Stomach smooth muscle (tissue), 2 donors: ENCODE results near the gene THOC6.

Experiments used
- H3K27ac ChIP-seq: one replicate; pipeline ENCODE4 v1.7.0; 2013; ENCODE audit warnings: mild to moderate bottlenecking, low read length, inconsistent platforms
- H3K27me3 ChIP-seq, 2 donors: one replicate each; pipeline ENCODE4 v1.7.0; 2013; ENCODE audit warnings: low read length in 2 of 2; ENCODE audit not compliant: insufficient read depth in 2 of 2, control insufficient read depth in 1 of 2
- H3K36me3 ChIP-seq, 2 donors: one replicate each; pipeline ENCODE4 v1.7.0; 2013; ENCODE audit warnings: low read length in 2 of 2; ENCODE audit not compliant: control insufficient read depth in 2 of 2, insufficient read depth in 2 of 2
- H3K4me1 ChIP-seq: one replicate; pipeline ENCODE4 v1.7.0; 2013; ENCODE audit warnings: low read length; ENCODE audit not compliant: control insufficient read depth, insufficient read depth
- H3K4me3 ChIP-seq, 2 donors: one replicate each; pipeline ENCODE4 v1.7.0; 2013; ENCODE audit warnings: low read length in 2 of 2
- H3K9ac ChIP-seq, 2 donors: one replicate each; pipeline ENCODE4 v1.7.0; 2013; ENCODE audit warnings: low read length in 2 of 2, mild to moderate bottlenecking in 1 of 2
- H3K9me3 ChIP-seq, 2 donors: one replicate each; pipeline ENCODE4 v1.7.0; 2013; ENCODE audit warnings: low read length in 2 of 2; ENCODE audit not compliant: control insufficient read depth in 2 of 2
- donor health status: healthy.
- donor health status: Pancreatic carcinoma.

THOC6 gene

DNA sequence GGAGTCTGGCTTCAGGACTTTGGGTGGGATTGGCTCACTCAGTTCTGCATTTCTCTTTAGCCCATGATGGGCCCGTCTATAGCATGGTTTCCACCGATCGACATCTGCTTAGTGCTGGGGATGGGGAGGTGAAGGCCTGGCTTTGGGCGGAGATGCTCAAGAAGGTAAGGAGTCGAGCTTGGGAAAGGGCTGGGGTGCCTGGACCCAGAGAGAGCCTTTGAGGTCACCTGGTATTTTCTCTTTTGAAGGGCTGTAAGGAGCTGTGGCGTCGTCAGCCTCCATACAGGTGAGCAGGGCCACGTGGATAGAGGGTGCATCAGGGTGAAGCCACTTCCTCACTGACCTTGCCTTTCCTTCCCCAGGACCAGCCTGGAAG lies 2.2 kb downstream of the THOC6 start:
- Histone ChIP-seq H3K9me3 (no peaks in the 10 kb centered on the region), H3K27me3 (peaks cover 22 to 23% of the 10 kb centered on the region in 2 donors), H3K9ac (no peak overlapping the region), H3K36me3 (peaks cover 9 to 11% of the 10 kb centered on the region in 2 donors), H3K4me3 (no peak overlapping the region), H3K27ac (no peak overlapping the region), H3K4me1 (peaks cover 42% of the 10 kb centered on the region)

DNA sequence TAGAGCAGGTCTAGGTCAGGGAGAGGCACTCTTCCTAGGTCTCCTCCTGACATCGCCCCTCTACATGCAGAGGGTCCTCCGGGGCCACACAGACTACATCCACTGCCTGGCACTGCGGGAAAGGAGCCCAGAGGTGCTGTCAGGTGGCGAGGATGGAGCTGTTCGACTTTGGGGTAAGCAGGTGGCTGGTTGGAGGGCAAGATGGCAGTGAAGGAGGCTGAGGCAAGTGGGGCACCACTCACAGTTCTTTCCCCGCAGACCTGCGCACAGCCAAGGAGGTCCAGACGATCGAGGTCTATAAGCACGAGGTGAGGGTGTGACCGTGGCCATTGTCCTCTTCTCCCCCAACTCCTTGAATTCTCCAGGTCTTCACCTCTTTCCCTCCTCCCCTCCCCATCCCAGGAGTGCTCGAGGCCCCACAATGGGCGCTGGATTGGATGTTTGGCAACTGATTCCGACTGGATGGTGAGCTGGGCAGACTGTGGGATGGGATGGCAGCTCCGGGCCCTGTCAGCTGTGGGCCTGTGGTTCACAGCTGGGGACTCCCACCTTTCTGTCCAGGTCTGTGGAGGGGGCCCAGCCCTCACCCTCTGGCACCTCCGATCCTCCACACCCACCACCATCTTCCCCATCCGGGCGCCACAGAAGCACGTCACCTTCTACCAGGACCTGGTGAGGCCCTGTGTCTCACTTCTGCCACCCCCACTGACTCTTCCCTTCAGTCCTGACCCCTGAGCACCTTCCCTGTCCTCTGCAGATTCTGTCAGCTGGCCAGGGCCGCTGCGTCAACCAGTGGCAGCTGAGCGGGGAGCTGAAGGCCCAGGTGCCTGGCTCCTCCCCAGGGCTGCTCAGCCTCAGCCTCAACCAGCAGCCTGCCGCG lies 3.0 kb downstream of the THOC6 start:
- H3K4me1 ChIP-seq, result peaks cover 33% of the 10 kb centered on the region
- no peaks in the 10 kb centered on the region for H3K9me3 ChIP-seq
- no peak overlapping the region for H3K4me3 ChIP-seq
- H3K27me3 ChIP-seq, result peaks cover 28% of the 10 kb centered on the region in 2 donors
- no peak overlapping the region for H3K27ac ChIP-seq
- H3K36me3 ChIP-seq, result peaks cover 9 to 11% of the 10 kb centered on the region in 2 donors
- H3K9ac ChIP-seq, result no peak overlapping the region

DNA sequence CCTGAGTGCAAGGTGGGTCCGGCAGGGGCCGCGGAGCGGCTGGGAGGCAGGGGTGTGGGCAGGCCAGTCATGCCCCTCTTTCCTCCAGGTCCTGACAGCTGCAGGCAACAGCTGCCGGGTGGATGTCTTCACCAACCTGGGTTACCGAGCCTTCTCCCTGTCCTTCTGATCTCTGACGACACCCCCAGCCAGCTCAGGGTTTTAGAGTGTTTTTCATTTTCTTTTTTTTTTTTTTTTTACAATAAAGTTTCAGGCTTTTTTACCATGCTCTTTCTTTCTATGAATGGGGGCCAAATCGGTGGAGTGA lies 3.6 kb downstream of the THOC6 start:
- no peak overlapping the region for H3K4me3 ChIP-seq
- H3K4me1 ChIP-seq, result peaks cover 27% of the 10 kb centered on the region

DNA sequence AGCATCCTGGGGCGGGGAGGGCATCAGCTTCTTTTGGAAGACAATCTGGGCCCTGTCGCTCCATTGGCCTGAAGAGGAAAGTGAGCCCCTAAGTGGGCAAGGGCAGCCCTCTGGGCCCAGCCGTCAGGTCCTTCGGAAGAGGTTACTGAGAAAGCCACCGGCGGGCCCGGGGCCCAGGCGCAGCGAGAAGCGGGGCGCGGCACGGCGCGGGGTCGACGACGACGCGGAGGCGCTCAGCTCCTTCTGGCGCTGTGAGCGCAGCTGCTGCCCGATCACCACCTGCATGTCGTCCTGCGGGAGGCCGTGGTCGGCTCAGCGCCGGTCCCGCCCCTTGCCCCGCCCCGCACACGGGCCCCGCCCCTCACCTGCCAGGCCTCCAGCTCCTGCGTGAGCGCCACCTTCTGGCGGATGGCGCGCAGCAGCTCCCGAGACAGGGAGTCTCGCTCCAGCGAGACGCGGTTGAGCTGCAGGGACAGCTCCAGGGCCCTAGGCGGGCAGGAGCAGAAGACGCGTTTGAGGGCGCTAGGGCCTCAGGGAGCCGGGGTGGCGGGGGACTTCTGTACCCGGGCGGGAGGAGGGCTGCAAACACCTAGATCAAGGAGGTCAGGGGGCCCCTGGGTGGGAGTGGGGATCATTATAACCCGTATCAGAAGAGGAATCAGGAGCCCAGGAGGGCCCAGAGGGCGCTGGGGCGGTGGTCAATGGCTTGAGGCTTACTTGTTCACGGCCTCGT lies 4.3 kb downstream of the THOC6 start:
- peaks cover 33 to 35% of the 10 kb centered on the region in 2 donors for H3K27me3 ChIP-seq
- no peak overlapping the region for H3K27ac ChIP-seq
- peaks cover 20% of the 10 kb centered on the region for H3K4me1 ChIP-seq
- H3K9me3 ChIP-seq, result no peaks in the 10 kb centered on the region
- H3K4me3 ChIP-seq, result peak overlapping the region in 1 of 2 donors; percentile 8
- no peak overlapping the region for H3K9ac ChIP-seq
- peaks cover 9 to 11% of the 10 kb centered on the region in 2 donors for H3K36me3 ChIP-seq

More for the DNA sequence above, 3.6 kb downstream of the THOC6 start:
- peaks cover 9 to 11% of the 10 kb centered on the region in 2 donors for H3K36me3 ChIP-seq
- no peak overlapping the region for H3K27ac ChIP-seq
- no peak overlapping the region for H3K9ac ChIP-seq
- no peaks in the 10 kb centered on the region for H3K9me3 ChIP-seq
- peaks cover 32 to 33% of the 10 kb centered on the region in 2 donors for H3K27me3 ChIP-seq

DNA sequence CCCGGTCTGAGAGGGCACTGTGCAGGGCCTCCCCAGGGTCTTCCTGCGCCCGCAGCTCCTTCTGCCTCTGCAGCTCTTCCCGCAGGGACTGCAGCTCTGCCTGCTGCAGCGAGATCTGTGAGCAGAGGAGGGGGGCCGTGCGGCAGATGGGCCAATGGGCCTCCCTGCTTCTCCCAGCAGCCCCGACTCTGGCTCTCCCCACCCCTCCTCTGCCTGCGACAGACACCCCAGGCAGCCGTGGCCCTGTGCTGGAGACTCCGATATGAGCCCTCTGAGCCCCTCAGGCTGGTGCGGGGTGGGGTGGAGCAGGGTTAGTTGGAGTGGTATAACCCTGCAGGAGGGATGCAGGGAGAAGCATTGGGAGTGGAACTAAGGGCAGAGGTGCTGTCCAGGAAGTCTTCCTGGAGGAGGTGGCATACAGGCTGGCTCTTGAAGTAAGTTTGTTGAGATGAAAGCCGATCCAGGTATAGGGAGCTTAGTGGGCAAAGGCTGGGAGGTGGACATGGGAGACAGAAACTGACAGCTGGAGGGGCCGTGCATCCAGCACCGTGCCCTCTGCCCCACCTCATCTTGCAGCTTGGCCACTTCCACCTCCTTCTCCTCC lies 5.0 kb downstream of the THOC6 start:
- no peaks in the 10 kb centered on the region for H3K9me3 ChIP-seq
- no peak overlapping the region for H3K9ac ChIP-seq
- H3K27me3 ChIP-seq, result peaks cover 38 to 40% of the 10 kb centered on the region in 2 donors
- H3K4me3 ChIP-seq, result peak overlapping the region in 1 of 2 donors; percentile 8
- H3K36me3 ChIP-seq, result peaks cover 9 to 11% of the 10 kb centered on the region in 2 donors
- peaks cover 13% of the 10 kb centered on the region for H3K4me1 ChIP-seq
- H3K27ac ChIP-seq, result no peak overlapping the region

DNA sequence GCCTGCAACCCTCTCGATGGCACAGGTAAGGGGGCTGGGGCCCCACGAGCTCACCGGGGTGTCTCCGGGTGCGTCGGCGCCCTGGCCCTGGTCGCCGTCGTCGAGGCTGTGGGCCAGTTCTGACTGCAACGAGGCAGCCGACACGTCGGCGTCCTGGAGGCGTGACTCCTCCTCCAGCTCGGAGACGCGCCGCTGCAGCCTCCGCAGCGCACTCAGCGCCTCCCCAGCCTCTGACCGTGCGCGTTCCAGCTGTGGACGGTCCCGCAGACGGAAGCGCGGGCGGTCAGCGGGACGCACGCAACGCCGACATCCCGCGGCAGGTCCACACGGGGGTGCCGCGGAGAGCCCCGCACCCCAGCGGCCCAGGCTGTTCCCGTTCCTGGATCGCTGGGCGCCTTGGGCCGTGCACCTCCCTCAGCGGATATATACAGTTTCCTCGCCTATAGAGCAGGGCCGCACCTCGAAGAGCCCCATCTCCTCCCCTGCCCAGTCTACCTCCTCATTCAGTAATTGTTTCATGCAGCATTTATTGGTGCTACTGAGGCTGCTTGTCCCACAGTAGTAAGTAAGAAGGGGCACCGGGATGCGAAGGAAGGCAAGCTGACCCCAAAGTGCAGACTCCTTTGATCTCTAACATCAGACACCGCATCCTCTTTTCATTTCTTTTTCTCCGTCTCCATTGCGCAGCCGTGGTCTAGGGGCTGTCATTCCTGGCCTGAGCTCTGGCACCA lies 5.8 kb downstream of the THOC6 start:
- H3K4me1 ChIP-seq, result peaks cover 13% of the 10 kb centered on the region
- no peak overlapping the region for H3K27ac ChIP-seq
- H3K36me3 ChIP-seq, result peaks cover 9 to 11% of the 10 kb centered on the region in 2 donors
- no peak overlapping the region for H3K9ac ChIP-seq
- H3K27me3 ChIP-seq, result peaks cover 40 to 46% of the 10 kb centered on the region in 2 donors
- no peaks in the 10 kb centered on the region for H3K9me3 ChIP-seq
- H3K4me3 ChIP-seq, result peak overlapping the region in 1 of 2 donors; percentile 44

DNA sequence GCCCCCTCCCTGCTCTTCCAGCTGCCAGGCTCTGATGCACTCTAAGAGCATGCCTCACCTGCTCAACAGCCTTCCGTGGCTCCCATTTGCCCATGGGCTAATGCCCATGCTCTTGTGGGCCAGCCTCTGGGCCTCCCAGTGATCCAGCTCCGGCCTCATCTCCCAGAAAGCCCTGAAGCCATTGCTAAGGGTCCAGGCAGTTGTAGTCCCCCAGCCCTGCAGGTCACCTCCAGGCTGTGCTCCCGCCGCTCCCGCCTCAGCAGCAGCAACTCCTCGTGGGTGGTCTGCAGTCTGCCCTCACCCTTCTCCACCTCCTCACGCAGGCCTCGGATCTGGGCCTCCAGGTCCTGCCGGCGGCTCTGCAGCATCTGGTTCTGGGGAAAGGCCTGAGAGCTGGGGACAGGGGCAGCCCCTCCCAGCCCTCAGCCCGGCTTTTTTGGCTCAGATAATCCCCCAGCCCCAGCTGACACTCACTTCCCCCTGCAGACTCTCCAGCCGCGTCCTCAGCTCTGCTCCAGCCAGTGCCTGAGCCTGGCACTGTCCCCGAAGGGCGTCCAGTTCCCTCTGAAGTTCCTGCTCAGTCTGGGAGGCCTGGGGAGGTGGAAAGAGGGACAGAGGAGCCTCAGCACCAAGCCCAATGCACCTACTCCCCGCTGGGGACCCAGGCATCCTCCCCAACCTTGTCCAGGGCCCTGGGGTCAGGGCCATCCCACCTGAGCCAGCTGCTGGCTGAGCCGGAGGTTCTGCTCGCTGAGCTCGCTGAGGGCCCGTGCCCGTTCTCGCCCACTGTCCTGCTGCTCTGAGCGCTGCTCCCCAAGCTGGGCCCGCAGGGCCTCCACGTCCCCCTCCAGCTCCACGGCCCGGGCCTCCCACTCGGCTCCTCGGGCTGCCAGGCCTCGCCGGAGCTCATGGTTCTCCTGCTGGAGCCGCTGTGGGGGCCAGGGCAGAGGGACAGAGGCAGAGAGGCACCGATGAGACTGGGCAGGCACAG lies 6.7 kb downstream of the THOC6 start:
- Histone ChIP-seq H3K27ac (no peak overlapping the region), H3K9me3 (no peaks in the 10 kb centered on the region), H3K36me3 (peaks cover 9 to 11% of the 10 kb centered on the region in 2 donors), H3K4me3 (no peak overlapping the region), H3K4me1 (peaks cover 13% of the 10 kb centered on the region), H3K27me3 (peaks cover 45 to 53% of the 10 kb centered on the region in 2 donors), H3K9ac (no peak overlapping the region)

DNA sequence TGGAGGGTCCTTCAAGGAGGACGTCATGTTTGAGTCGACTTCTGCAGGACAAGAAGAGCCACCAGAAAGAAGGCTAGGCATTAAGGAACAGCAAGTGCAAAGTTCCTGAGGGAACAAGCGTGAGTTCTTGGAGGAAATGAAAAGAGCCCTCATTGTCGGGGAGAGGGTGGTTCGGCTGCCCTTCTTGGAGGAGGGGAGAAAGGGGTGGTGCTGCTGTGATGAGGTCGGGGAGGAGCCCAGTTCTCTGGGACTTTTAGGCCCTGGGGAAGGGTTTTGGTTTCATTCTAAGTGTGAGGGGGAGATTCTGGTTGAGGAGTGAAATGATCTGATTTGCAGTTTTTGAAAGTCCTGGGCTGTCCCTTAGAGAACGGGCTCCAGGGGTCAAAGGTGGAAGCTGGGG lies 8.8 kb downstream of the THOC6 start:
- H3K4me1 ChIP-seq, result peaks cover 13% of the 10 kb centered on the region
- no peak overlapping the region for H3K27ac ChIP-seq
- H3K9ac ChIP-seq, result no peak overlapping the region
- peaks cover 64 to 69% of the 10 kb centered on the region in 2 donors for H3K27me3 ChIP-seq
- no peak overlapping the region for H3K4me3 ChIP-seq
- no peaks in the 10 kb centered on the region for H3K36me3 ChIP-seq
- H3K9me3 ChIP-seq, result no peaks in the 10 kb centered on the region

DNA sequence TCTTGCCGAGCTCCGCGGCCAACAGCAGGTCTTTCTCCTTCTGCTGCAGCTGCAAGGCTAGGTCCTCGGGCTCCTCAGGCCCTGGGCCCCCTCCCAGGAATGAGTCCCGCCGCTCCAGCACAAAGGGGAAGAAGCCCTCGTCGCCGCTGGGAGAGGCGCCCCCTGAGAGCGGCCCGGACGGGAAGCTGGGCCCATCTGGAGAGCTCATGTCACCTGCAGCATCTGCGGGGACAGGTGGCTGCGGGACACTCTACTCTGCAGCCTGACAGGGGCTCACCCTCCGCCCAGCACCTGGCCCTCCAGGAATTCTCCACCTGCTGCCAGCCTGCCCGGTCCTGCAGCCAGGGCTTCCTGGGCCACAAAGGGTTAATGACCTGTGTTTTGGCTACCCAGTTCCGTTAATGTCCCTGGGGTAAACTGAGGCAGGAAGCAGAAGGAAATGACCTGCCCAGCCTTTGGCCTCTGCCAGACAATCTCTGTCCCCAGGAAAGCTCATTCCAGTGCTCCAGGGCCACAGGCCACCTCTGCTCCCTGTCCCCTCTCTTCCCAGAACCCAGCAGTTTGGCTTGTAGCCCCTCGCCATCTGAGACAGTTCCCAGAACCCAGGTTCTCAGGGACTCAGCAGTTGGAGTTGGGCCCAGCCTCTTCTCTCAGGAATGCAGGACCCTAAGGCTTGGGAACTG lies 11.6 kb downstream of the THOC6 start:
- Histone ChIP-seq H3K27ac (no peak overlapping the region), H3K4me3 (no peak overlapping the region), H3K4me1 (no peaks in the 10 kb centered on the region), H3K27me3 (peaks cover 60 to 71% of the 10 kb centered on the region in 2 donors), H3K9ac (no peak overlapping the region), H3K9me3 (no peaks in the 10 kb centered on the region), H3K36me3 (no peaks in the 10 kb centered on the region)
